ENCODE measurements around the gene FOXS1. TPM values are rescaled to one million over a fixed set of nuclear protein-coding genes. Genes with fewer than 3 reads are reported as not detected.

The FOXS1 gene
- total and polyA plus RNA-seq, 10 donors: 1.4 to 5.7 (median 2.1) TPM

GRCh38 chr20:31871618-31871954 lies 26.2 kb upstream of the FOXS1 start:
- intact Hi-C loops (cut with DNase I; ENCODE audit: low total_unique reads): no loop called here
- no peak for DNase-seq
- H3K36me3 ChIP-seq: no peaks in the 10 kb centered on the region
- 92 to 100% (median 97%) methylated on average over 1 of the region's 1 CpG for WGBS, 5 donors
- no peak overlapping the region for H3K4me3 ChIP-seq
- peaks cover 0 to 38% (median 18%) of the 10 kb centered on the region in 7 donors for H3K27me3 ChIP-seq (replicated peaks in 1 of 7)
- no peaks in the 10 kb centered on the region for H3K9me3 ChIP-seq
- no peak overlapping the region for H3K27ac ChIP-seq
- peaks cover 5 to 29% (median 24%) of the 10 kb centered on the region in 6 donors for H3K4me1 ChIP-seq
- TF ChIP-seq POLR2A (IDR thresholded peaks at IDR 0.05): no peak
- TF ChIP-seq CTCF (IDR thresholded peaks at IDR 0.05 in 8 of 11, conservative IDR thresholded peaks at IDR 0.05 in 3 of 11): no peak

- Histone ChIP-seq H3K27ac (peak overlapping the region in 5 of 8 donors; percentile 39 to 65 (median 52)), H3K4me3 (peak overlapping the region; percentile 36 to 83 (median 56)), H3K4me1 (peaks cover 5 to 29% (median 24%) of the 10 kb centered on the region in 6 donors), H3K9me3 (no peaks in the 10 kb centered on the region), H3K36me3 (no peaks in the 10 kb centered on the region), H3K27me3 (replicated peaks in 1 of 7) (peaks cover 0 to 38% (median 18%) of the 10 kb centered on the region in 7 donors)
- no peak for DNase-seq
- intact Hi-C loops (cut with DNase I; ENCODE audit: low total_unique reads): no loop called here
- TF ChIP-seq CTCF (IDR thresholded peaks at IDR 0.05 in 8 of 11, conservative IDR thresholded peaks at IDR 0.05 in 3 of 11) (no peak), POLR2AphosphoS5 (IDR thresholded peaks at IDR 0.05) (peak in 1 of 3 donors; percentile 7)
- WGBS, 5 donors: 8 to 14% (median 10%) methylated on average over 13 to 24 of the region's 24 CpGs
Observed at GRCh38 chr20:31870726-31871617, 25.6 kb upstream of the FOXS1 start.

GRCh38 chr20:31869942-31870725 lies 24.7 kb upstream of the FOXS1 start, which contains the start of the genes DUSP15 and TTLL9:
DUSP15 (minus strand) TSS chr20:31870527; CDS start chr20:31870337, 190 bp downstream.
TTLL9 (plus strand) TSS chr20:31870634; CDS start chr20:31871127, 493 bp downstream.
- peaks cover 0 to 38% (median 18%) of the 10 kb centered on the region in 7 donors for H3K27me3 ChIP-seq (replicated peaks in 1 of 7)
- 1% methylated on average over 26 to 80 of the region's 80 CpGs for WGBS, 5 donors
- intact Hi-C loops (cut with DNase I; ENCODE audit: low total_unique reads): no loop called here
- peak within 1 kb of the TSS in 5 of 8 donors; percentile 39 to 65 (median 52) for H3K27ac ChIP-seq
- H3K4me3 ChIP-seq: peak within 1 kb of the TSS; percentile 36 to 83 (median 56)
- no peaks in the 10 kb centered on the region for H3K9me3 ChIP-seq
- H3K36me3 ChIP-seq: no peaks in the 10 kb centered on the region
- TF ChIP-seq POLR2AphosphoS5 (IDR thresholded peaks at IDR 0.05): peak; percentile 43 to 59 (median 46)
- TF ChIP-seq CTCF (IDR thresholded peaks at IDR 0.05 in 8 of 11, conservative IDR thresholded peaks at IDR 0.05 in 3 of 11): no peak
- no peak for TF ChIP-seq POLR2A (IDR thresholded peaks at IDR 0.05)
- peak; percentile 82 for DNase-seq
- peaks cover 5 to 29% (median 24%) of the 10 kb centered on the region in 6 donors for H3K4me1 ChIP-seq

- Histone ChIP-seq H3K9me3 (no peaks in the 10 kb centered on the region), H3K36me3 (no peaks in the 10 kb centered on the region), H3K4me1 (peaks cover 5 to 29% (median 24%) of the 10 kb centered on the region in 6 donors), H3K4me3 (peak overlapping the region; percentile 36 to 83 (median 56)), H3K27ac (peak overlapping the region in 3 of 8 donors; percentile 52 to 65 (median 62)), H3K27me3 (replicated peaks in 1 of 7) (peaks cover 0 to 38% (median 18%) of the 10 kb centered on the region in 7 donors)
- intact Hi-C loops (cut with DNase I; ENCODE audit: low total_unique reads): no loop called here
- DNase-seq: no peak
- WGBS, 5 donors: 4 to 16% (median 5%) methylated on average over 1 of the region's 1 CpG
- no peak for TF ChIP-seq CTCF (IDR thresholded peaks at IDR 0.05 in 8 of 11, conservative IDR thresholded peaks at IDR 0.05 in 3 of 11)
- TF ChIP-seq POLR2AphosphoS5 (IDR thresholded peaks at IDR 0.05): no peak
- TF ChIP-seq POLR2A (IDR thresholded peaks at IDR 0.05): no peak
Observed at GRCh38 chr20:31869673-31869941, 24.2 kb upstream of the FOXS1 start.

All from spleen (tissue), 11 donors.